ENCODE data around the gene SLC38A8. TPM values are rescaled to one million over a fixed set of nuclear protein-coding genes. Genes with fewer than 3 reads are reported as not detected.

Gene SLC38A8
- total RNA-seq, 1 experiment from 2014 or later, result 0.35 TPM

DNA sequence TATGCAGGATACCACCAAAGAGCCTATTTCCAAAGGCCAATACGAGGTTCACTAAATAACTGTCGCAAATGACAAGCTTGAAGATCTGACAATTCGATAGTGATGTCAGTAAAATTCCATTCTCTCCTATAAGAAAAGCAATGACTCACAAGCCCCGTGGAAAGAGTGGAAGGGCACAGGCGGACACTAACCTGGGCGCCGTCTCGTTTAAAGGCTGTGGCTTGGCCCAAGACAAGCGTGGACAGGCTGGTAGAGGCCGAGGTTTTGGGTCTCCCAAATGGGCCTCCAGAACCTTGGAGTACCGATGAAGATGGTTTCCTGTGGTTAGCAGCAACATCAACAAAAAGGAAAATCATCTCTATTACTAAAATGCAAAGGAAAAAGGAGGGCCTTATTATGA is 16.5 kb upstream of the SLC38A8 start:
- Histone ChIP-seq H2BK12ac (ENCODE audit: insufficient read length, low read depth, low read length) (no peak overlapping the region), H3K79me2 (ENCODE audit: insufficient read depth, low read length) (no peaks in the 10 kb centered on the region), H4K91ac (ENCODE audit: insufficient read length, low read depth, low read length) (no peak overlapping the region), H3K56ac (ENCODE audit: insufficient read length, low read depth, low read length) (no peak overlapping the region), H3K9me3 (ENCODE audit: control insufficient read depth, low read depth, low read length) (no peaks in the 10 kb centered on the region), H3K27me3 (ENCODE audit: insufficient read depth, low read length) (no peaks in the 10 kb centered on the region), H3K4me2 (ENCODE audit: insufficient read depth, insufficient read length, low read length) (no peak overlapping the region), H3K79me1 (ENCODE audit: insufficient read depth, low read depth, low read length, poor library complexity, severe bottlenecking) (no peaks in the 10 kb centered on the region), H3K27ac (ENCODE audit: insufficient read length, low read depth, low read length) (no peak overlapping the region), H3K14ac (ENCODE audit: insufficient read depth, low read length) (no peak overlapping the region), H4K20me1 (ENCODE audit: control insufficient read depth, insufficient read depth, insufficient read length) (no peaks in the 10 kb centered on the region), H3K18ac (ENCODE audit: insufficient read length, low read depth, low read length) (no peak overlapping the region), H3K23ac (ENCODE audit: insufficient read length, low read depth, low read length) (no peak overlapping the region), H3T11ph (ENCODE audit: low read length) (no peak overlapping the region), H2BK20ac (ENCODE audit: low read depth, low read length, poor library complexity, severe bottlenecking) (no peak overlapping the region), H3K4ac (ENCODE audit: low read depth, low read length) (no peak overlapping the region), H2AK5ac (ENCODE audit: insufficient read length, low read length) (no peak overlapping the region), H4K5ac (ENCODE audit: insufficient read length, low read depth, low read length) (no peak overlapping the region), H2AFZ (ENCODE audit: low read length) (no peak overlapping the region), H2BK120ac (ENCODE audit: low read depth, low read length, poor library complexity, severe bottlenecking) (no peak overlapping the region), H2BK15ac (ENCODE audit: low read depth, low read length) (no peak overlapping the region), H3K4me1 (ENCODE audit: insufficient read depth, low read length) (no peaks in the 10 kb centered on the region), H3K9ac (ENCODE audit: extremely low read depth, insufficient read length, low read length) (no peak overlapping the region), H3K23me2 (ENCODE audit: insufficient read length, low read depth, low read length, poor library complexity, severe bottlenecking) (no peaks in the 10 kb centered on the region), H4K8ac (replicated peaks; ENCODE audit: insufficient read length, low read depth, low read length) (no peak overlapping the region), H2BK5ac (ENCODE audit: insufficient read length, low read length) (no peak overlapping the region)
- no CpG with 5 or more reads among the region's 11 CpGs for WGBS (ENCODE audit: extremely low coverage, insufficient read length, low lambda C conversion rate)
- Mint-ChIP-seq H3K9me3 (no peaks in the 10 kb centered on the region), H3K4me3 (no peak overlapping the region), H3K36me3 (ENCODE audit: insufficient read depth in 1 of 3, low read depth in 3 of 3) (peaks cover 11 to 83% (median 59%) of the 10 kb centered on the region in 3 experiments; a peak in 6 of 7 replicates), H3K4me1 (peaks cover 7 to 16% of the 10 kb centered on the region in 2 experiments), H3K27ac (no peak overlapping the region), H3K27me3 (ENCODE audit: low read depth) (no peaks in the 10 kb centered on the region)
- TF ChIP-seq, protein P1, sequence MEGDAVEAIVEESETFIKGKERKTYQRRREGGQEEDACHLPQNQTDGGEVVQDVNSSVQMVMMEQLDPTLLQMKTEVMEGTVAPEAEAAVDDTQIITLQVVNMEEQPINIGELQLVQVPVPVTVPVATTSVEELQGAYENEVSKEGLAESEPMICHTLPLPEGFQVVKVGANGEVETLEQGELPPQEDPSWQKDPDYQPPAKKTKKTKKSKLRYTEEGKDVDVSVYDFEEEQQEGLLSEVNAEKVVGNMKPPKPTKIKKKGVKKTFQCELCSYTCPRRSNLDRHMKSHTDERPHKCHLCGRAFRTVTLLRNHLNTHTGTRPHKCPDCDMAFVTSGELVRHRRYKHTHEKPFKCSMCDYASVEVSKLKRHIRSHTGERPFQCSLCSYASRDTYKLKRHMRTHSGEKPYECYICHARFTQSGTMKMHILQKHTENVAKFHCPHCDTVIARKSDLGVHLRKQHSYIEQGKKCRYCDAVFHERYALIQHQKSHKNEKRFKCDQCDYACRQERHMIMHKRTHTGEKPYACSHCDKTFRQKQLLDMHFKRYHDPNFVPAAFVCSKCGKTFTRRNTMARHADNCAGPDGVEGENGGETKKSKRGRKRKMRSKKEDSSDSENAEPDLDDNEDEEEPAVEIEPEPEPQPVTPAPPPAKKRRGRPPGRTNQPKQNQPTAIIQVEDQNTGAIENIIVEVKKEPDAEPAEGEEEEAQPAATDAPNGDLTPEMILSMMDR (conservative IDR thresholded peaks at IDR 0.05), result no peak
- no peak for DNase-seq
